ENCODE data around the gene SLC39A1. TPM values are rescaled to one million over a fixed set of nuclear protein-coding genes. Genes with fewer than 3 reads are reported as not detected.
"Not testable (repeated sequence)": the region's sequence is repeated elsewhere in the genome, so short reads cannot be mapped to it uniquely, and the experiment has no call there.

Gene SLC39A1
- total and polyA plus RNA-seq, 9 of the 15 experiments (the other 6 are each of a cell fraction or from before 2014, with no cell fraction given): 9.9 to 81.1 (median 62.7) TPM

DNA sequence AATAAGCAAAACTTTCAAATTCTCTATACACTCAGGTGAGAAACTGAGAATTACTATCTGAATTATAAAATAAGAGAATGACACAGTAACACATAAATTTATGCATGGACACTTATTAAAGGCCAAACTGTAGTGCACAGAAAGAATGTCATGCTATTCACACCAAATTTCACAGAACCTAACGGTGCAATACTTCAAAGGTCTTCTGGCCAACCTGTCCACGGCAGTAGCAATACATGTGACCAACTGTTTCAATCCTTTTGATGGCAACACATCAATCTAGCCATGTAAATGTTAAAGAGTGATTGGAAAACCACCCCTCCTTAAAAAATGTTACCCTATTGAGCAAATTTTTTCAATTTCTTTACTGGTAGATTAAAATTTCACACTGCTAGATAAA lies 51.0 kb downstream of the SLC39A1 start (continued):
- TF ChIP-seq, protein P1, sequence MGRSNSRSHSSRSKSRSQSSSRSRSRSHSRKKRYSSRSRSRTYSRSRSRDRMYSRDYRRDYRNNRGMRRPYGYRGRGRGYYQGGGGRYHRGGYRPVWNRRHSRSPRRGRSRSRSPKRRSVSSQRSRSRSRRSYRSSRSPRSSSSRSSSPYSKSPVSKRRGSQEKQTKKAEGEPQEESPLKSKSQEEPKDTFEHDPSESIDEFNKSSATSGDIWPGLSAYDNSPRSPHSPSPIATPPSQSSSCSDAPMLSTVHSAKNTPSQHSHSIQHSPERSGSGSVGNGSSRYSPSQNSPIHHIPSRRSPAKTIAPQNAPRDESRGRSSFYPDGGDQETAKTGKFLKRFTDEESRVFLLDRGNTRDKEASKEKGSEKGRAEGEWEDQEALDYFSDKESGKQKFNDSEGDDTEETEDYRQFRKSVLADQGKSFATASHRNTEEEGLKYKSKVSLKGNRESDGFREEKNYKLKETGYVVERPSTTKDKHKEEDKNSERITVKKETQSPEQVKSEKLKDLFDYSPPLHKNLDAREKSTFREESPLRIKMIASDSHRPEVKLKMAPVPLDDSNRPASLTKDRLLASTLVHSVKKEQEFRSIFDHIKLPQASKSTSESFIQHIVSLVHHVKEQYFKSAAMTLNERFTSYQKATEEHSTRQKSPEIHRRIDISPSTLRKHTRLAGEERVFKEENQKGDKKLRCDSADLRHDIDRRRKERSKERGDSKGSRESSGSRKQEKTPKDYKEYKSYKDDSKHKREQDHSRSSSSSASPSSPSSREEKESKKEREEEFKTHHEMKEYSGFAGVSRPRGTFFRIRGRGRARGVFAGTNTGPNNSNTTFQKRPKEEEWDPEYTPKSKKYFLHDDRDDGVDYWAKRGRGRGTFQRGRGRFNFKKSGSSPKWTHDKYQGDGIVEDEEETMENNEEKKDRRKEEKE (IDR thresholded peaks at IDR 0.05; ENCODE audit: borderline replicate concordance in 1 of 2, control insufficient read depth in 1 of 2, low read depth in 2 of 2, low read length in 1 of 2): no peak
- TF ChIP-seq, protein P2, sequence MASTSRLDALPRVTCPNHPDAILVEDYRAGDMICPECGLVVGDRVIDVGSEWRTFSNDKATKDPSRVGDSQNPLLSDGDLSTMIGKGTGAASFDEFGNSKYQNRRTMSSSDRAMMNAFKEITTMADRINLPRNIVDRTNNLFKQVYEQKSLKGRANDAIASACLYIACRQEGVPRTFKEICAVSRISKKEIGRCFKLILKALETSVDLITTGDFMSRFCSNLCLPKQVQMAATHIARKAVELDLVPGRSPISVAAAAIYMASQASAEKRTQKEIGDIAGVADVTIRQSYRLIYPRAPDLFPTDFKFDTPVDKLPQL (IDR thresholded peaks at IDR 0.05; ENCODE audit: extremely low read depth, insufficient read length): no peak
- no peak for TF ChIP-seq SPI1 (IDR thresholded peaks at IDR 0.05; ENCODE audit: borderline replicate concordance, low read depth, low read length)
- TF ChIP-seq, protein P3, sequence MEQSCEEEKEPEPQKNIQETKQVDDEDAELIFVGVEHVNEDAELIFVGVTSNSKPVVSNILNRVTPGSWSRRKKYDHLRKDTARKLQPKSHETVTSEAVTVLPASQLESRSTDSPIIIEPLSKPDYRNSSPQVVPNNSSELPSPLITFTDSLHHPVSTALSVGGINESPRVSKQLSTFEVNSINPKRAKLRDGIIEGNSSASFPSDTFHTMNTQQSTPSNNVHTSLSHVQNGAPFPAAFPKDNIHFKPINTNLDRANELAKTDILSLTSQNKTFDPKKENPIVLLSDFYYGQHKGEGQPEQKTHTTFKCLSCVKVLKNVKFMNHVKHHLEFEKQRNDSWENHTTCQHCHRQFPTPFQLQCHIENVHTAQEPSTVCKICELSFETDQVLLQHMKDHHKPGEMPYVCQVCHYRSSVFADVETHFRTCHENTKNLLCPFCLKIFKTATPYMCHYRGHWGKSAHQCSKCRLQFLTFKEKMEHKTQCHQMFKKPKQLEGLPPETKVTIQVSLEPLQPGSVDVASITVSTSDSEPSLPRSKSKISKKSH (CRISPR knock-in tag; IDR thresholded peaks at IDR 0.05): no peak
- TF ChIP-seq, protein P4, sequence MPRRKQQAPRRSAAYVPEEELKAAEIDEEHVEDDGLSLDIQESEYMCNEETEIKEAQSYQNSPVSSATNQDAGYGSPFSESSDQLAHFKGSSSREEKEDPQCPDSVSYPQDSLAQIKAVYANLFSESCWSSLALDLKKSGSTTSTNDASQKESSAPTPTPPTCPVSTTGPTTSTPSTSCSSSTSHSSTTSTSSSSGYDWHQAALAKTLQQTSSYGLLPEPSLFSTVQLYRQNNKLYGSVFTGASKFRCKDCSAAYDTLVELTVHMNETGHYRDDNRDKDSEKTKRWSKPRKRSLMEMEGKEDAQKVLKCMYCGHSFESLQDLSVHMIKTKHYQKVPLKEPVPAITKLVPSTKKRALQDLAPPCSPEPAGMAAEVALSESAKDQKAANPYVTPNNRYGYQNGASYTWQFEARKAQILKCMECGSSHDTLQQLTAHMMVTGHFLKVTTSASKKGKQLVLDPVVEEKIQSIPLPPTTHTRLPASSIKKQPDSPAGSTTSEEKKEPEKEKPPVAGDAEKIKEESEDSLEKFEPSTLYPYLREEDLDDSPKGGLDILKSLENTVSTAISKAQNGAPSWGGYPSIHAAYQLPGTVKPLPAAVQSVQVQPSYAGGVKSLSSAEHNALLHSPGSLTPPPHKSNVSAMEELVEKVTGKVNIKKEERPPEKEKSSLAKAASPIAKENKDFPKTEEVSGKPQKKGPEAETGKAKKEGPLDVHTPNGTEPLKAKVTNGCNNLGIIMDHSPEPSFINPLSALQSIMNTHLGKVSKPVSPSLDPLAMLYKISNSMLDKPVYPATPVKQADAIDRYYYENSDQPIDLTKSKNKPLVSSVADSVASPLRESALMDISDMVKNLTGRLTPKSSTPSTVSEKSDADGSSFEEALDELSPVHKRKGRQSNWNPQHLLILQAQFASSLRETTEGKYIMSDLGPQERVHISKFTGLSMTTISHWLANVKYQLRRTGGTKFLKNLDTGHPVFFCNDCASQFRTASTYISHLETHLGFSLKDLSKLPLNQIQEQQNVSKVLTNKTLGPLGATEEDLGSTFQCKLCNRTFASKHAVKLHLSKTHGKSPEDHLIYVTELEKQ (CRISPR knock-in tag; IDR thresholded peaks at IDR 0.05): no peak
- TF ChIP-seq RCOR1 (IDR thresholded peaks at IDR 0.05; ENCODE audit: borderline replicate concordance in 1 of 2, low read depth in 2 of 2, low read length in 2 of 2): no peak
- TF ChIP-seq ZNF707 (CRISPR knock-in tag; conservative IDR thresholded peaks at IDR 0.05): no peak
- TF ChIP-seq, protein P5, sequence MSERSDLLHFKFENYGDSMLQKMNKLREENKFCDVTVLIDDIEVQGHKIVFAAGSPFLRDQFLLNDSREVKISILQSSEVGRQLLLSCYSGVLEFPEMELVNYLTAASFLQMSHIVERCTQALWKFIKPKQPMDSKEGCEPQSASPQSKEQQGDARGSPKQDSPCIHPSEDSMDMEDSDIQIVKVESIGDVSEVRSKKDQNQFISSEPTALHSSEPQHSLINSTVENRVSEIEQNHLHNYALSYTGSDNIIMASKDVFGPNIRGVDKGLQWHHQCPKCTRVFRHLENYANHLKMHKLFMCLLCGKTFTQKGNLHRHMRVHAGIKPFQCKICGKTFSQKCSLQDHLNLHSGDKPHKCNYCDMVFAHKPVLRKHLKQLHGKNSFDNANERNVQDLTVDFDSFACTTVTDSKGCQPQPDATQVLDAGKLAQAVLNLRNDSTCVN (CRISPR knock-in tag; IDR thresholded peaks at IDR 0.05): no peak
- TF ChIP-seq TCF7 (IDR thresholded peaks at IDR 0.05; ENCODE audit: borderline replicate concordance): no peak
- no peak for TF ChIP-seq XRCC5 (IDR thresholded peaks at IDR 0.05; ENCODE audit: low read depth, low read length)

DNA sequence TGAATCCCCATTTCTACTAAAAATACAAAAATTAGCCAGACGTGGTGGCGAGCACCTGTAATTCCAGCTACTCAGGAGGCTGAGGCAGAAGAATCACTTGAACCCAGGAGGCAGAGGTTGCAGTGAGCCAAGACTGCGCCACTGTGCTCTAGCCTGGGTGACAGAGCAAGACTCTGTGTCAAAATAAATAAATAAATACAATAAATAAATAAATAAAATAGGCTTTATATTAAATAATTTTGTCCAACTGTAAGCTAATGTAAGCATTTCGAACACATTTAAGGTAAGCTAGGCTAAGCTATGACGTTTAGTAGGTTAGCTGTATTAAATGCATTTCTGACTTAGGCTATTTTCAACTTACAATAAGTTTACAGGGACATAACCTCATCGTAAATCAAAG lies 52.8 kb downstream of the SLC39A1 start:
- H3K27me3 ChIP-seq (ENCODE audit: control insufficient read depth in 2 of 2, insufficient read depth in 2 of 2, low read length in 2 of 2); H3K9me3 ChIP-seq (replicated peaks; ENCODE audit: control insufficient read depth, insufficient read depth, low read depth, low read length); H3K9ac ChIP-seq (ENCODE audit: insufficient read depth in 1 of 2, low read depth in 2 of 2, low read length in 2 of 2); H3K27ac ChIP-seq (ENCODE audit: extremely low read depth, low read depth, low read length); intact Hi-C loops (cut with micrococcal nuclease); H3K4me3 ChIP-seq; ATAC-seq; DNase-seq (ENCODE audit: extremely low read depth in 1 of 4, low spot score in 3 of 4); H2AFZ ChIP-seq (ENCODE audit: low read depth, low read length); CTCF ChIA-PET (ENCODE audit: low intra/inter-chr PET ratio); H4K20me1 ChIP-seq (replicated peaks; ENCODE audit: control insufficient read depth, insufficient read depth, low read length); H3K9me1 ChIP-seq (ENCODE audit: control insufficient read depth, insufficient read depth, low read length); in situ Hi-C loops (cut with MboI); H3K4me1 ChIP-seq (replicated peaks in 1 of 2; ENCODE audit: control insufficient read depth in 2 of 2, insufficient read depth in 2 of 2, low read length in 2 of 2); H3K4me2 ChIP-seq (ENCODE audit: insufficient read depth, low read length); FAIRE-seq: not testable (repeated sequence)
- WGBS (ENCODE audit: insufficient coverage, low coverage, missing lambda C conversion rate): 88% methylated on average over 6 of the region's 6 CpGs
- H3K36me3 ChIP-seq (ENCODE audit: control insufficient read depth, insufficient read depth, low read length): peaks cover 29% of the 10 kb centered on the region
- BruUV-seq (replicated peaks): TSS peak; percentile 31
- POLR2A ChIA-PET: interaction anchor here (2.3 kb wide), 1 partner anchor 11 kb away, joined by 12 read pairs; the partner anchor contains the start of gene GATAD2B
- peaks cover 93% of the 10 kb centered on the region for H3K79me2 ChIP-seq (ENCODE audit: control insufficient read depth, insufficient read depth, low read length)
